K562 (cell line): ENCODE measurements around the gene LAP3. TPM values are rescaled to one million over a fixed set of nuclear protein-coding genes. Genes with fewer than 3 reads are reported as not detected.

ENCODE experiments used
- ATAC-seq: fragments of 200-7000 bp; cut with Tn5 transposase; 3 replicates; pipeline ENCODE4 v1.9.1; 2020; ENCODE audit warnings: moderate library complexity
- BruUV-seq: library from RNA; stranded (reverse); fragments of 400-500 nt; replicated peaks from 2 replicates; lab custom pipeline; 2021; lab: Mats Ljungman, UMichigan
- CTCF ChIA-PET: fragments of 300-600 bp; formaldehyde crosslinking; extraction: SDS; loops from one replicate; lab custom pipeline; 2021; ENCODE audit warnings: low intra/inter-chr PET ratio; lab: Yijun Ruan, JAX
- POLR2A ChIA-PET: fragments of 300-600, 350-650 bp; sonication (Branson Sonifier 250); formaldehyde crosslinking; extraction: SDS; loops from one replicate; lab custom pipeline; 2021; ENCODE audit warnings: antibody characterized with exemption, inconsistent platforms; lab: Yijun Ruan, JAX
- DNase-seq, 4 experiments: peaks; one replicate each; pipeline versions ENCODE4 v3.0.0 to v3.0.0-alpha.2; 2011 to 2018; ENCODE audit warnings: low spot score in 3 of 4, mixed read lengths in 3 of 4; ENCODE audit errors: extremely low read depth in 1 of 4
- FAIRE-seq: peaks from 2 replicates; lab custom pipeline; 2011; peaks lifted over from hg19 to GRCh38; lab: Jason Lieb, UNC
- H2AFZ ChIP-seq: 2 replicates; pipeline ENCODE4 v1.6.0; 2011; ENCODE audit warnings: low read depth, low read length, control low read depth, inconsistent platforms
- H3K27ac ChIP-seq: fragments of 200-600 bp; 3 replicates; pipeline ENCODE4 v1.8.0; 2011; ENCODE audit warnings: low read depth, mild to moderate bottlenecking, control low read depth, inconsistent platforms, low read length, moderate library complexity, mixed read lengths; ENCODE audit errors: extremely low read depth
- H3K27me3 ChIP-seq, 2 experiments: fragments of 300-600 bp in 1 of 2; 2 replicates in 1 of 2; 3 replicates in 1 of 2; pipeline versions ENCODE4 v1.6.0 to v1.8.0; 2011; ENCODE audit warnings: inconsistent platforms in 2 of 2, low read length in 2 of 2, mild to moderate bottlenecking in 1 of 2, mixed read lengths in 1 of 2, moderate library complexity in 1 of 2; ENCODE audit not compliant: control insufficient read depth in 2 of 2, insufficient read depth in 2 of 2
- H3K36me3 ChIP-seq: fragments of 300-600 bp; 3 replicates; pipeline ENCODE4 v1.8.0; 2011; ENCODE audit warnings: mild to moderate bottlenecking, low read length, inconsistent platforms; ENCODE audit not compliant: control insufficient read depth, insufficient read depth
- H3K4me1 ChIP-seq, 2 experiments: fragments of 200-600 bp in 1 of 2; replicated peaks in 1 of 2; 2 replicates in 1 of 2; 3 replicates in 1 of 2; pipeline versions ENCODE4 v1.5.1 to v1.8.0; 2011; ENCODE audit warnings: inconsistent platforms in 2 of 2, low read length in 2 of 2, mild to moderate bottlenecking in 1 of 2, mixed read lengths in 1 of 2, moderate library complexity in 1 of 2; ENCODE audit not compliant: control insufficient read depth in 2 of 2, insufficient read depth in 2 of 2
- H3K4me2 ChIP-seq: 2 replicates; pipeline ENCODE4 v1.6.1; 2011; ENCODE audit warnings: low read length, control low read depth, inconsistent platforms, mixed read lengths; ENCODE audit not compliant: insufficient read depth
- H3K4me3 ChIP-seq: fragments of 200-600 bp; sonication (generic), shearing (Covaris generic); 2 replicates; pipeline ENCODE4 v1.5.1; 2016; ENCODE audit warnings: control low read depth, inconsistent platforms
- H3K79me2 ChIP-seq: fragments of 200-600 bp; 3 replicates; pipeline ENCODE4 v1.8.0; 2011; ENCODE audit warnings: low read length, inconsistent platforms; ENCODE audit not compliant: control insufficient read depth, insufficient read depth
- H3K9ac ChIP-seq, 2 experiments: 2 replicates each; pipeline versions ENCODE4 v1.6.0 to v1.6.1; 2011; ENCODE audit warnings: low read depth in 2 of 2, low read length in 2 of 2, control low read depth in 1 of 2, inconsistent platforms in 1 of 2, mild to moderate bottlenecking in 1 of 2, mixed read lengths in 1 of 2; ENCODE audit not compliant: insufficient read depth in 1 of 2
- H3K9me1 ChIP-seq: one replicate; pipeline ENCODE4 v1.6.0; 2011; ENCODE audit warnings: inconsistent platforms, mild to moderate bottlenecking, low read length, moderate library complexity; ENCODE audit not compliant: control insufficient read depth, insufficient read depth
- H3K9me3 ChIP-seq: replicated peaks from 2 replicates; pipeline ENCODE4 v1.5.1; 2011; ENCODE audit warnings: low read depth, low read length, inconsistent platforms; ENCODE audit not compliant: control insufficient read depth, insufficient read depth
- H4K20me1 ChIP-seq: replicated peaks from 2 replicates; pipeline ENCODE4 v1.6.1; 2011; ENCODE audit warnings: low read length, inconsistent platforms, mixed read lengths; ENCODE audit not compliant: control insufficient read depth, insufficient read depth
- HINFP ChIP-seq: fragments of 450-650 bp; conservative IDR thresholded peaks from 2 replicates; pipeline ENCODE4 v1.6.1; 2016; ENCODE audit warnings: missing genetic modification characterization, low read depth, mild to moderate bottlenecking, control low read depth, missing compliant biosample characterization
- MTA2 ChIP-seq: fragments of 450-650 bp; IDR thresholded peaks from 2 replicates; pipeline ENCODE4 v1.6.1; 2016; ENCODE audit warnings: low read depth
- MXD1 ChIP-seq: fragments of 250-450 bp; sonication (Bioruptor Pico); IDR thresholded peaks from 2 replicates; pipeline ENCODE4 v1.8.0; 2021; ENCODE audit warnings: borderline replicate concordance, mild to moderate bottlenecking, moderate library complexity; ENCODE audit not compliant: poor library complexity, severe bottlenecking
- NCOA4 ChIP-seq: fragments of 450-650 bp; IDR thresholded peaks from 2 replicates; pipeline ENCODE4 v1.6.1; 2018; ENCODE audit warnings: mild to moderate bottlenecking; ENCODE audit not compliant: partially characterized antibody
- PML ChIP-seq: IDR thresholded peaks from 2 replicates; pipeline ENCODE4 v1.6.1; 2012; ENCODE audit warnings: low read length, inconsistent platforms
- POLR3G ChIP-seq: IDR thresholded peaks from 2 replicates; pipeline ENCODE4 v1.6.1; 2011; ENCODE audit not compliant: insufficient read length, insufficient replicate concordance; ENCODE audit errors: extremely low read depth
- RAD51 ChIP-seq: fragments of 450-650 bp; IDR thresholded peaks from 2 replicates; pipeline ENCODE4 v1.7.1; 2016; ENCODE audit warnings: low read depth, mild to moderate bottlenecking, borderline replicate concordance
- ZNF133 ChIP-seq: fragments of 250-450 bp; sonication (Bioruptor Pico); IDR thresholded peaks from 2 replicates; pipeline ENCODE4 v1.4.0; 2020; ENCODE audit warnings: mild to moderate bottlenecking
- ZNF780A ChIP-seq: fragments of 250-450 bp; sonication (Bioruptor Pico); IDR thresholded peaks from 2 replicates; pipeline ENCODE4 v1.5.0; 2021; ENCODE audit warnings: mild to moderate bottlenecking
- WGBS: fragments of 100-300 bp; shearing (Covaris generic); methylation state at CpG from one replicate; pipeline ENCODE4 v1.1.6; 2016; ENCODE audit warnings: low coverage, mixed read lengths; ENCODE audit not compliant: insufficient coverage; ENCODE audit errors: missing lambda C conversion rate; 5-methylcytosine and 5-hydroxymethylcytosine counted together
- in situ Hi-C: fragments of 300-500 bp; cut with MboI; formaldehyde crosslinking; loops from 4 replicates; pipeline ENCODE4 v1.15.0; 2018; ENCODE audit warnings: inconsistent platforms, mixed read lengths
- intact Hi-C: fragments of 100-400 bp; cut with micrococcal nuclease; formaldehyde crosslinking; loops from 2 replicates; pipeline ENCODE4 v1.14.2; 2022
- polyA plus RNA-seq, 8 experiments: library from polyadenylated mRNA; depleted of rRNA in 4 of 8; stranded (reverse) in 5 of 8; unstranded in 3 of 8; fragments of >200 nt; fragmentation: Nextera tagmentation in 2 of 8; fragmentation: Illumina TruSeq in 1 of 8; extraction: Ambion mirVana in 2 of 8; extraction: Trizol in 1 of 8; gene quantifications; 2 replicates each; pipeline versions ENCODE4 v1.2.1 to v1.2.3, GENCODE V29; 2011 to 2014; ENCODE audit warnings: inconsistent platforms in 1 of 8, missing spikeins in 1 of 8
- total RNA-seq, 7 experiments: library from RNA; depleted of rRNA in 6 of 7; stranded (reverse); fragments of >200 nt in 6 of 7; fragmentation: Illumina TruSeq in 2 of 7; extraction: Trizol in 2 of 7; gene quantifications; 2 replicates each; pipeline versions ENCODE4 v1.2.1 to v1.2.3, GENCODE V29; 2011 to 2021; ENCODE audit warnings: low replicate concordance in 1 of 7

Gene LAP3
- total and polyA plus RNA-seq, 9 of the 15 experiments (the other 6 are each of a cell fraction or from before 2014, with no cell fraction given) = 82.3 to 170 (median 107) TPM

- DNase-seq (no peak), FAIRE-seq (no peak), ATAC-seq (no peak)
- no peak overlapping the region for H3K9ac ChIP-seq
- H4K20me1 ChIP-seq = no peaks in the 10 kb centered on the region
- BruUV-seq = no TSS peak
- no peak overlapping the region for H3K4me2 ChIP-seq
- intact Hi-C loops (no loop called here), in situ Hi-C loops (no loop called here)
- H3K4me1 ChIP-seq = peaks cover 6 to 8% of the 10 kb centered on the region in 2 experiments; a peak in 3 of 5 replicates
- ChIA-PET CTCF (no interaction called here), POLR2A (interaction anchor here (0.6 kb wide), 1 partner anchor 45 kb away, joined by 3 read pairs; no protein-coding TSS in a partner anchor)
- WGBS = 92% methylated on average over 7 of the region's 7 CpGs
- peaks cover 66% of the 10 kb centered on the region for H3K36me3 ChIP-seq
- no peaks in the 10 kb centered on the region for H3K9me1 ChIP-seq
- TF ChIP-seq PML (no peak), NCOA4 (no peak), RAD51 (no peak), MXD1 (no peak), ZNF133 (CRISPR knock-in tag) (no peak), HINFP (tag) (no peak), POLR3G (no peak), MTA2 (no peak), ZNF780A (no peak)
- no peaks in the 10 kb centered on the region for H3K9me3 ChIP-seq
- no peak overlapping the region for H3K27ac ChIP-seq
- H3K27me3 ChIP-seq = no peaks in the 10 kb centered on the region
- no peak overlapping the region for H2AFZ ChIP-seq
- H3K4me3 ChIP-seq = no peak overlapping the region
- H3K79me2 ChIP-seq = peaks cover 24% of the 10 kb centered on the region
Observed at GRCh38 chr4:17580969-17581368, 4.0 kb downstream of the LAP3 start.
